ENCODE data around the gene AP1M1. TPM values are rescaled to one million over a fixed set of nuclear protein-coding genes. Genes with fewer than 3 reads are reported as not detected.
A peak's percentile ranks its signal among the peaks of the same experiment; 100 is the strongest.

AP1M1 gene
- total and polyA plus RNA-seq, 2 experiments from 2014 or later = 56.7 to 93.3 TPM

DNA sequence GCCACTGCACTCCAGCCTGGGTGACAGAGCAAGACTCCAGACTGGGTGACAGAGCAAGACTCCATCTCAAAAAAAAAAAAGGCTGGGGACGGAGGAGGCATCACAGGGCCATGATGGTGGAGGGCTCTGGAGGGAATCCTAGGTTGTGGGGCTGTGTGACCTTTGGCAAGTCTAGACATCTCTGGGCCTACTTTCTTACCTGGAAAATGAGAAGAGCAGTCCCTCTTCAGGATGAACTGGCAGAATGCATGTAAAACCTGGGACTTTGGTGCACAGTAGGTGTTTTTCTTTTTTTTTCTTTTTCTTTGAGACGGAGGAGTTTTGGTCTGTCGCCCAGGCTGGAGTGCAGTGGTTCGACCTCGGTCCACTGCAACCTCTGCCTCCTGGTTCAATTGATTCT, 38.1 kb upstream of the AP1M1 start:
- TF ChIP-seq EZH2phosphoT487 (IDR thresholded peaks at IDR 0.05; ENCODE audit: low read depth, severe bottlenecking, unreplicated experiment) = no peak
- no peak for TF ChIP-seq EZH2 (IDR thresholded peaks at IDR 0.05; ENCODE audit: borderline replicate concordance)
- TF ChIP-seq, protein P1, sequence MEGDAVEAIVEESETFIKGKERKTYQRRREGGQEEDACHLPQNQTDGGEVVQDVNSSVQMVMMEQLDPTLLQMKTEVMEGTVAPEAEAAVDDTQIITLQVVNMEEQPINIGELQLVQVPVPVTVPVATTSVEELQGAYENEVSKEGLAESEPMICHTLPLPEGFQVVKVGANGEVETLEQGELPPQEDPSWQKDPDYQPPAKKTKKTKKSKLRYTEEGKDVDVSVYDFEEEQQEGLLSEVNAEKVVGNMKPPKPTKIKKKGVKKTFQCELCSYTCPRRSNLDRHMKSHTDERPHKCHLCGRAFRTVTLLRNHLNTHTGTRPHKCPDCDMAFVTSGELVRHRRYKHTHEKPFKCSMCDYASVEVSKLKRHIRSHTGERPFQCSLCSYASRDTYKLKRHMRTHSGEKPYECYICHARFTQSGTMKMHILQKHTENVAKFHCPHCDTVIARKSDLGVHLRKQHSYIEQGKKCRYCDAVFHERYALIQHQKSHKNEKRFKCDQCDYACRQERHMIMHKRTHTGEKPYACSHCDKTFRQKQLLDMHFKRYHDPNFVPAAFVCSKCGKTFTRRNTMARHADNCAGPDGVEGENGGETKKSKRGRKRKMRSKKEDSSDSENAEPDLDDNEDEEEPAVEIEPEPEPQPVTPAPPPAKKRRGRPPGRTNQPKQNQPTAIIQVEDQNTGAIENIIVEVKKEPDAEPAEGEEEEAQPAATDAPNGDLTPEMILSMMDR (IDR thresholded peaks at IDR 0.05; ENCODE audit: poor library complexity) = no peak
- no peaks in the 10 kb centered on the region for H3K79me2 ChIP-seq
- H3K36me3 ChIP-seq (replicated peaks; ENCODE audit: insufficient read depth, low read depth) = no peaks in the 10 kb centered on the region
- H3K4me1 ChIP-seq (ENCODE audit: insufficient read depth) = no peaks in the 10 kb centered on the region
- no peak for DNase-seq (ENCODE audit: low spot score)
- H3K4me3 ChIP-seq = no peak overlapping the region
- H3K9me3 ChIP-seq (ENCODE audit: low read depth) = no peaks in the 10 kb centered on the region
- no peaks in the 10 kb centered on the region for H4K20me1 ChIP-seq (ENCODE audit: insufficient read depth, poor library complexity, severe bottlenecking)
- no peak overlapping the region for H2AFZ ChIP-seq
- no peaks in the 10 kb centered on the region for H3K9me2 ChIP-seq (replicated peaks; ENCODE audit: insufficient read depth)
- H3K4me2 ChIP-seq = no peak overlapping the region
- WGBS (ENCODE audit: low lambda C conversion rate, missing lambda C conversion rate) = 93% methylated on average over 5 of the region's 5 CpGs
- H3K27me3 ChIP-seq = no peaks in the 10 kb centered on the region
- no peak overlapping the region for H3K27ac ChIP-seq

DNA sequence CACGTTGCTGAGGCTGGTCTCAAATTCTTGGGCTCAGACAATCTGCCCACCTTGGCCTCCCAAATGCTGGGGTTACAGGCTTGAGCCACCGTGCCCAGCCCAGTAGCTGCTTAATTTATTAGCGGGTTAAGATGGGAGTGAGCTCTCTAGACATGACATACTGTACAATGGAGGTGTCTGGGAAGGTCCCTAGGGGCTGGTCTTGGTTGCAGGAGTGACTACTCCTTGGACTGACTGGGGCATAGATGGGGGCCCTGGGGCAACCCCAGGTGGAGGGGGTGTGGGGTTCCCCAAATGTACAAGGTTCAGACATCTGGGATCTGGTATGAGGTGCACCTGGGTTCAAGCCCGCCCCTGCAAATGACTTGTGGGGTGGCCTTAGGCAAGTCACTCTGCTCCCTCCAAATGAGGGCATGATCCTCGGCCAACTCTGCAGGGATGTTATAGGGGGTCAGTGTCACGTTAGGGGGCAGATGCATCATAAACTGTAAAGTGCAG, 37.2 kb upstream of the AP1M1 start:
- no peaks in the 10 kb centered on the region for H3K9me2 ChIP-seq (replicated peaks; ENCODE audit: insufficient read depth)
- H3K36me3 ChIP-seq (replicated peaks; ENCODE audit: insufficient read depth, low read depth) = no peaks in the 10 kb centered on the region
- WGBS (ENCODE audit: low lambda C conversion rate, missing lambda C conversion rate) = 76% methylated on average over 6 of the region's 6 CpGs
- H3K27me3 ChIP-seq = no peaks in the 10 kb centered on the region
- H4K20me1 ChIP-seq (ENCODE audit: insufficient read depth, poor library complexity, severe bottlenecking) = no peaks in the 10 kb centered on the region
- H3K4me1 ChIP-seq (ENCODE audit: insufficient read depth) = no peaks in the 10 kb centered on the region
- no peaks in the 10 kb centered on the region for H3K9me3 ChIP-seq (ENCODE audit: low read depth)
- TF ChIP-seq EZH2 (IDR thresholded peaks at IDR 0.05; ENCODE audit: borderline replicate concordance) (no peak), EZH2phosphoT487 (IDR thresholded peaks at IDR 0.05; ENCODE audit: low read depth, severe bottlenecking, unreplicated experiment) (no peak)
- TF ChIP-seq, protein P1 (IDR thresholded peaks at IDR 0.05; ENCODE audit: poor library complexity) = no peak
- H3K79me2 ChIP-seq = no peaks in the 10 kb centered on the region
- H3K4me2 ChIP-seq = no peak overlapping the region
- no peak overlapping the region for H2AFZ ChIP-seq
- H3K27ac ChIP-seq = no peak overlapping the region
- H3K4me3 ChIP-seq = no peak overlapping the region
- no peak for DNase-seq (ENCODE audit: low spot score)

DNA sequence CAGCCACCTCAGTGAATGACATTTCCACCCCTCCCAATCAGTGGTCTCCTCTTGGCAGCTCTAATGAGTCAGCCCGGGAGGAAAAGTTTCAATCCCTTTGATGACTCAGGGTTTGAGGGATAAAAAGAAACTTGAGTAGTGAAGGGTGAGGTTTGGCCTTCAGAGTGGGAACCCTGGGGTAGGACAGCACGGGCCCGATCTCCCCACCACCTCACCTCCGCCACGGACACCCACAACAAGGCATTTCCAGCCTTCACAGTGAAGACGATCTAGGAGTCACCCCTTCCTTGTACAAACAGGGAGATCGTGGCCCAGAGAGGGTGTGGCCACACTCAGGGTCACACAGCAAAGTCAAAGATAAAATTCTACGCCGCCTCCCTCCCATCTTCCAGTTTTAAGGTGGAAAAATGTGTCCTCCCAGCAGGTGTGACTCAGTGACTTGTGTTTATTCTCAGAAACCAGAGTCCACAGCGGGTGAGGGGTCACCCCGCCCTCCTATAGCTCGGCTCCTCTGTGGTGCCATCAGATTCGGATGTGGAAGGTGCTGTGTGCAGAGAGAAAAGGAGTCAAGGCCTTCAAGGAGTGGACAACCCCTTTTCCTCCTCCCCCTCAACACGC, 36.7 kb upstream of the AP1M1 start:
- Histone ChIP-seq H3K9me3 (ENCODE audit: low read depth) (no peaks in the 10 kb centered on the region), H3K27ac (peak overlapping the region; percentile 67), H3K4me1 (ENCODE audit: insufficient read depth) (no peaks in the 10 kb centered on the region), H3K79me2 (no peaks in the 10 kb centered on the region), H3K36me3 (replicated peaks; ENCODE audit: insufficient read depth, low read depth) (no peaks in the 10 kb centered on the region), H2AFZ (no peak overlapping the region), H3K4me2 (peak overlapping the region; percentile 23), H3K4me3 (no peak overlapping the region), H3K27me3 (no peaks in the 10 kb centered on the region), H4K20me1 (ENCODE audit: insufficient read depth, poor library complexity, severe bottlenecking) (no peaks in the 10 kb centered on the region), H3K9me2 (replicated peaks; ENCODE audit: insufficient read depth) (no peaks in the 10 kb centered on the region)
- whole genome bisulfite sequencing (ENCODE audit: low lambda C conversion rate, missing lambda C conversion rate) = 62% methylated on average over 14 of the region's 14 CpGs
- DNase-seq (ENCODE audit: low spot score) = peak; percentile 43
- no peak for TF ChIP-seq EZH2 (IDR thresholded peaks at IDR 0.05; ENCODE audit: borderline replicate concordance)
- TF ChIP-seq EZH2phosphoT487 (IDR thresholded peaks at IDR 0.05; ENCODE audit: low read depth, severe bottlenecking, unreplicated experiment) = no peak
- TF ChIP-seq, protein P1 (IDR thresholded peaks at IDR 0.05; ENCODE audit: poor library complexity) = no peak

Data from hepatocyte (in vitro differentiated cells).